Activated naive CD4-positive, alpha-beta T cell (primary cell): ENCODE results near the gene IGFN1.
A peak's percentile ranks its signal among the peaks of the same experiment; 100 is the strongest.
"Not testable (repeated sequence)": the region's sequence is repeated elsewhere in the genome, so short reads cannot be mapped to it uniquely, and the experiment has no call there.

Experiments
- DNase-seq, 4 experiments: peaks; one replicate each; lab custom pipeline; 2025; lab: John Stamatoyannopoulos, UW

Gene IGFN1

GRCh38 chr1:201250326-201251011, 59.8 kb downstream of the IGFN1 start:
- DNase-seq, result no peak

- DNase-seq, result no peak
Observed at GRCh38 chr1:201251411-201251810, 60.8 kb downstream of the IGFN1 start.

GRCh38 chr1:201251851-201252430, 61.3 kb downstream of the IGFN1 start:
- no peak for DNase-seq

DNA sequence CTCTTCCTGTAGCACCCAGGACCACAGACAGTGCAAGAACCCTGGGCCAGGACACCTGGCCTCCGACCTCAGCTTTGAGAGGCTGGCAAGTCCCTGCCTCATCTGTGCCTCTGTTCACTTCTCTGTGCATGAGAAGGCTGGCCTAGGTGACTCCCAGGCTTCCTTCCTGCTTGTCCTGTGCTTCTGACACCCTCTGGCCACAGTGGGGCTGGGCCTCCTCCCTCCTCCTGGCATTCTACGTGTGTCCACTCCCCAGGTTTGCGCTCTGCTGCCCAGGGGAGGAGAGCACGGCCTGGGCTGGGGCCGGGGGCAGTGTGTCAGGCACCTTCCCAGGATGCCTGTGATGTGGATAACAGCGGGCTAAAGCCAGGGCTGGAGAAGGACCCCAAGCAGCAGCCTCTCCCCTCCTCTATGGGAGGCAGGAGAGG, 62.3 kb downstream of the IGFN1 start:
- no peak for DNase-seq

- DNase-seq, result no peak
Observed at GRCh38 chr1:201253411-201253810, 62.8 kb downstream of the IGFN1 start.

DNA sequence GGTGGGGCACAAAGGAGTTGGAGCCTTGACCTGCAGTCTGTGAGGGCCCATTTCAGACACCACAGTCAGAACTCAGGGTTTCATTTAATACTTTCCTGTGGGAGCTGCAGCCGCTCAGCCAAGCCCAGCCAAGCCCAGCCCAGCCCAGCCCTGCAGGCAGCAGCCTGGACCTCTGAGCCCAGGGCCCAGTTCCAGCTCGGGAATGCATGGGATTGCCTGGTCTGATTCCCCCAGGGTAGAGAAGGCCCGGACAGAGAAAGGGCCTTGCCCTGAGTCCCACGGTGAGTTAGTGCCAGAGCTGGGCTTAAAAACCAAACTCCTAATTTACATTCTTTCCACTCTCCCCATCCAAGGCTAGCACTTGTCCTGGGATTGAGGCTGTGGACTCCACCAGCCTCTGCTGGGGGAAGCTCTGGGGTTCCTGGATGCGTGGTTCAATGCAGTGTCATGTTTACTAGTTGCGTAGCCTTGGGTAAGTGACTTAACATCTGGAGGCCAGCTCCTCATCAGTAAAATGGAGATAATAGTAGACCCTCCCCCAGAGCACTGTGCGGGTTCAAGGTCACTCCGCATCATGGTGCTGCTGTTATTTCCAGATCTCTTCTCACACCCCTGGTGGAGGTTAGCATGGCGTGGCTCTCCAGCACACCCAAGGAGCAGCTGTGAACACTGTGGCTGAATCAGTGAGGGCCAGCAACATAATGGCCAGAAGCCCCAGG, 63.4 kb downstream of the IGFN1 start:
- DNase-seq, result no peak

DNA sequence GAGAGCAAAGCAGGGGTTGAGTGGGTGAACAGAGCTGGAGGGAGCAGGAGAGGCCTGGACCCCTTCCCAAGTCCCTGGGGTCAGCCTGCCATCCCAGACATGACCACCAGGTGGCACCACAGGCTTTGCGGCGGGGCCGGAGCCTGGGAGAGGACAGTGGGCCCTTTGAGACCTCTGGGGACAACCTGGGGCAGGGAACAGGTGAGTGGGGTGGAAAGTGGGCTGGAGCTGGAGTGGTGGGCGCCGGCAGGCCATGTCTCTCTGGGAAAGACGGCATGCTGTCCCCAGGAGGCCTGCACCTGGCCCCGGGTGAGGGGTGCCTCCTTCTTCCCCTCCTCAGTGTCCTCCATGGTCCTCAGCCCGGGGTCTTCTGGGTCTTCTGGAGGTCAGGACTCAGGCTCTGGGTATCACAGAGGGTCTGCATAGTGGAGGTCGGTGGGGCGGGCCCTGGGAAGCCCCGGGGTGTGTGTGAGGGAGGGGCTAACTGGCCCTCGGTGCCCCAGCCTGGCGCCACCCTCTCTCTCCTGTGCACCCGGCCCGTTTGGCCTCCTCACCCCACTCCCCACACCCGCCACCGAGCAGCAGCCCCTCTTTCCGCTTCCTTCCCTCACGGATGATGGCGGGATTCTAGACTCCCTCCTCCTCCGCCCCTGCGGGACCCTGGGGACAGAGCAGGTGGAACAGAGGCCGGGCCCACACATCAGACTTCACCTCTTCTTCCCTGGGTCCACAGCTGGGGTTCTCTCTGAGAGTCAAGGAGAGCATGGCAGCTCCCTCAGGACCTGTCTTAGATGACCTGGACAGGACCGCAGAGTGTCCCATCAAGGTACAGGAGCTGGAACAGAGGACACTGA, 64.2 kb downstream of the IGFN1 start:
- peak; percentile 23 to 64 (median 54) for DNase-seq

DNA sequence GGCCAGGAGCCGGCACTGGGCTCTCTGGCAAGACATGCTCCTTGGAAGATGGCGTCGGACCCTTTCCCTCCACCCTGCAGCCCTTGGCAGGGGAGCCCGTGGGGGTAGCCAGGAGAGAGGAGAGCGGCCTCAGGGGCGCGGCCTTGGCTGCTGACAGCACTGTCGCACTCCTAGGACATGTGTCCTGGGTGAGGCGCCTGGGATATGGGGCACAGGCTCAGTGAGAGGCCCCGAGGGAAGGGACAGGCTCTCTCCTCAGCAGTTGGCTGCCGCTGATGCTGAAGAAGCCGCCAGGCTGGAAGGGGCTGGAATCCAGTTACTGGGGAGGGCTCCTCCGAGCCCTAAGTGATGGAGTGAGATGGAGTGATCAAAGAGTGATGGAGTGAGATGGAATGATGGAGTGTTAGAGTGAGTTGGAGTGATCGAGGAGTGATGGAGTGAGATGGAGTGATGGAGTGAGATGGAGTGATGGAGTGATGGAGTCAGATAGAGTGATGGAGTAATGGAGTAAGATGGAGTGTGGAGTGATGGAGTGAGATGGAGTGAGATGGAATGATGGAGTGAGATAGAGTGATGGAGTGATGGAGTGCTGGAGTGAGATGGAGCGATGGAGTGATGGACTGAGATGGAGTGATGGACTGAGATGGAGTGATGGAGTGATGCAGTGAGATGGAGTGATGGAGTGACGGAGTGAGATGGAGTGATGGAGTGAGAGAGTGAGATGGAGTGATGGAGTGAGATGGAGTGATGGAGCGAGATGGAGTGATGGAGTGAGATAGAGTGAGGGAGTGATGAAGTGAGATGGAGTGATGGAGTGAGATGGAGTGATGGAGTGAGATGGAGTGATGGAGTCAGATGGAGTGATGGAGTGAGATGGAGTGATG, 65.1 kb downstream of the IGFN1 start:
- DNase-seq, result no peak

DNA sequence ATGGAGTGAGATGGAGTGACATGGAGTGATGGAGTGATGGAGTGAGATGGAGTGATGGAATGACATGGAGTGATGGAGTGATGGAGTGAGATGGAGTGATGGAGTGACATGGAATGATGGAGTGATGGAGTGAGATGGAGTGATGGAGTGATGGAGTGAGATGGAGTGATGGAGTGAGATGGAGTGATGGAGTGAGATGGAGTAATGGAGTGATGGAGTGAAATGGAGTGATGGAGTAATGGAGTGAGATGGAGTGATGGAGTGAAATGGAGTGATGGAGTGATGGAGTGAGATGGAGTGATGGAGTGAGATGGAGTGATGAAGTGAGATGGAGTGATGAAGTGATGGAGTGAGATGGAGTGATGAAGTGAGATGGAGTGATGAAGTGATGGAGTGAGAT, 67.5 kb downstream of the IGFN1 start:
- not testable (repeated sequence) for DNase-seq

DNA sequence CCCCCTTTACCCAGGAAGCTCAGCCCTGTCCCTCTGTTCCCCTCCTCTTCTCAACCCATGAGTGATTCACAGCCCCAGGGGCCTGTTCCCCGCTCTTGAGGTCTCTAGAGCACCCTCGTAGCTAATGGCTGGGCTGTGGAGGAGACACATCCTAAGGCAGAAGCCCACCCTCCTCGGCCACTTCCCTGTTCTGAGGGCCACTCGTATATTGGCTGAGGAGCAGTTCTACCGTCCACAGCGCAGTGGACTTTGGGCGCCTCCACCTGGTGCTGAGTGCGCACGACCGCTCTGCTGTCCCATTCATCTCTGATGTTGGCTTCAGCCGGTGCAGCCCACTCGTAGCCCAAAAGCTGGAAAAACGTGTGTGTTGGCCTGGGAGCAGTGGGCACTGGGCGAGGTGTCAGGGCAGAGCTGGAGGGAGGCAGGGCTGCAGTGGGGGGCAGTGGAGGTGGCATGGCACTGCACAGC, 68.2 kb downstream of the IGFN1 start:
- DNase-seq, result no peak

GRCh38 chr1:201259476-201260235, 69.0 kb downstream of the IGFN1 start:
- DNase-seq, result no peak

- no peak for DNase-seq
Observed at GRCh38 chr1:201260236-201260590, 69.6 kb downstream of the IGFN1 start.

DNA sequence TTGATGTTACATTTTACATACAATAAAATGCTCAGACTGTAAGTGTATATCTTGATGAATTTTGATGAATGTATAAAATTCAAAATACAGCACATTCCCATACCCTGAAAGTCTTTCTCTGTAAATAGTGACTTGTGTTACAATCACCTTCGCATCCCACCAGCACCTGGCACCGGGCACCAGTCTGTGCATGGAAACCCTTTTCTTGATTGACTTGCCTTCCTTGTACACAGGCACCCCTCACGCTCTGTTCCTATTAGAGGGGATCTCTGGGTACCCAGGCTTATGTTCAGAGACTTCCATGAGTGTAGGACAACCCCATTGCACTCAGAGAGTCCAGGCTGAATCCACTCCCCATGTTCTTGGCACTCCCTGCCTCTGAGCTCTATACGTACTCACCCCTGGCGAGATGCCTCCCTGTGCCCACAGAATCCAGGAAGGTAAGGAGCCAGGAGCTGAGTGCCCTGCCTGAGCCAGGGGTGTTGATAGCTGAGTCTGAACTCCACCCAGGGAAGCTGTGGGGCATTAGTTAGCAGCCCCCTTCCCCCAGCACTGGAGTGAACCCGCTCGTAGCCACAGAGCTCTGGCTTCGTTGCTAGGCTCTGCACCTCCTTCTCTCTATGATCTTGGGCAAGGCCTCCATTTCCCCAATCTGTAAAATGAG, 70.2 kb downstream of the IGFN1 start:
- no peak for DNase-seq

DNA sequence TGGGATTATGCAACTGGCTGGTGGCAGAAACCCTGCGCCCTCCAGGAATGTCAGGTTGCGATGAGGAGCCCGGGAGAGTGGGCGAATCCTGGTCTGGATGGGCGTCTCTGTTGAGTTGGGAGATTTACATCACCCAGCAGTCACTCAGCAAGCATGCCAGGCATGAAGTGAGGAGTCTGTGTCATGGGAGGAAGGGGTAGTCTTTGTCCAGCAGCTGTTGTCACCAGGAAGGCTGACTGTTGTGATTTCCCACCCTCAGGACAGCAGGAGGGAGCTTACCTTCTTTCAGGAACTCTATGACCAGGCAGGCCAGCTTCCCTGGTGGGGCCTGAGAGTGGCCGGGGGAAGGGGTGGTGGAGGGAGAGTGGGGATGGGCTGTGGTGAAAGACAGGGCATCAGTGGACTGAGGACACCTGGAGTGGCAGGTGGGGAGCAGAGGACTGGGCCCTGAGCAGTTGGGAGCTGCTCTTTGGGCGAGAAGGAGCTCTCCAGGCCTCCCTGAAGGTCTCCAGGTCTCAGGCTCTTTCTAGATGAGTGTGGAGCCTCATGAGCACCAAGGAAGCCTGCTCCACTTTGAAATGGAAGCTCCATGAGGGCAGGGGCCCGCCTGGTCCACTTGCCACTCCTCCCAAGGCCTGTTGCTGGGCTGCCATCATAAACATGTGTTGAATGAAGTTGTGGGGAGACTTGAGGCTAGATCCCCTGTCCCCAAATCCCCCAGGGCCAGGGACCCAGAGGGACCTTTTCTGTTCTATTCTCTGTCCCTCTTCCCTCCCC, 71.3 kb downstream of the IGFN1 start:
- DNase-seq, result no peak

GRCh38 chr1:201262963-201263608, 72.5 kb downstream of the IGFN1 start:
- DNase-seq, result no peak

DNA sequence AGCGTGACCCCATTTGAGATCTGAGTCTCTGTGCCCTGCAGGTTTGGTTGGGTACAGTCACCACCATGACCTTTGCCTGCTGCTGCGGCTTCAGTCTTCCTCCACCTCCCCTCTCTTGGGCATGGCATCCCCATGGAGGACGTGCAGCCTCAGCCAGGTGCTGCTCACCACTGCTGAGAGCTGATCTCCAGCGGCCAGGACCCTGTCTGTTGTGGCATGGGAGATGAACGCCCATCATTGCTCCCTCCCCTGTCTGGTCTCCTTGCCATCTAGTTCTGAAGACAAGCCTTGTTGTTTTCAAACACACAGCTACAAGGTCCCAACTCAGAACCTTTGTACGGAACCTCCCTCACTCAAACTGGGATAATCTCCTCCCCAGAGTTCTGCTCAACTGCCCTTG, 73.4 kb downstream of the IGFN1 start:
- DNase-seq, result no peak

- no peak for DNase-seq
Observed at GRCh38 chr1:201264554-201264953, 73.9 kb downstream of the IGFN1 start.

- DNase-seq, result no peak
Observed at GRCh38 chr1:201265756-201266155, 75.1 kb downstream of the IGFN1 start.

DNA sequence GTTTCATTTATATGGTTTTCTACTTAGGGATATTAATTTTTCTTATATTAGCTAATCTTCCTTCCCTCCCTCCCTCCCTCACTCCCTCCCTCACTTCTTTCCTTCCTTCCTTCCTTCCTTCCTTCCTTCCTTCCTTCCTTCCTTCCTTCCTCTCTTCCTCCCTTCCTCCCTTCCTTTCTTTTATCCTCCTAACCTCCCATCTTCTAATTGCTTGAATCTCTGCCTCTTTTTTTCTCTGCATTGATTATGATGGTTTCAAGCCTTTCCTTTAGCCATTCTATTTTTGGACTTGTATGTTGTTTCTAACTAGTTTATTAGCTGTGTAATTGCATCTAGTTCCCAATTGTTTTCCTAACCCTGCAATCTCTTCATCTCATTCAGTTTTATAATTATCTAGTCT, 75.7 kb downstream of the IGFN1 start:
- no peak for DNase-seq
